ENCODE results near the gene NEDD4L.

The NEDD4L gene

GRCh38 chr18:58033216-58033615 is 10.8 kb upstream of the NEDD4L start:
- Mint-ChIP-seq H3K9me3 (no peaks in the 10 kb centered on the region), H3K4me1 (no peaks in the 10 kb centered on the region), H3K27me3 (peaks cover 35% of the 10 kb centered on the region), H3K4me3 (no peak overlapping the region), H3K36me3 (ENCODE audit: insufficient read depth) (no peaks in the 10 kb centered on the region), H3K27ac (ENCODE audit: low read depth) (no peak overlapping the region)
- no peak for ATAC-seq (replicated peaks; ENCODE audit: extremely low read depth, poor library complexity, severe bottlenecking)
- DNase-seq (ENCODE audit: low spot score in 2 of 2), result no peak

- Mint-ChIP-seq H3K4me1 (no peaks in the 10 kb centered on the region), H3K27ac (ENCODE audit: low read depth) (no peak overlapping the region), H3K9me3 (no peaks in the 10 kb centered on the region), H3K27me3 (peaks cover 43% of the 10 kb centered on the region), H3K4me3 (no peak overlapping the region), H3K36me3 (ENCODE audit: insufficient read depth) (no peaks in the 10 kb centered on the region)
- ATAC-seq (replicated peaks; ENCODE audit: extremely low read depth, poor library complexity, severe bottlenecking) (no peak), DNase-seq (ENCODE audit: low spot score in 2 of 2) (no peak)
Measured at GRCh38 chr18:58034370-58034769, 9.7 kb upstream of the NEDD4L start.

DNA sequence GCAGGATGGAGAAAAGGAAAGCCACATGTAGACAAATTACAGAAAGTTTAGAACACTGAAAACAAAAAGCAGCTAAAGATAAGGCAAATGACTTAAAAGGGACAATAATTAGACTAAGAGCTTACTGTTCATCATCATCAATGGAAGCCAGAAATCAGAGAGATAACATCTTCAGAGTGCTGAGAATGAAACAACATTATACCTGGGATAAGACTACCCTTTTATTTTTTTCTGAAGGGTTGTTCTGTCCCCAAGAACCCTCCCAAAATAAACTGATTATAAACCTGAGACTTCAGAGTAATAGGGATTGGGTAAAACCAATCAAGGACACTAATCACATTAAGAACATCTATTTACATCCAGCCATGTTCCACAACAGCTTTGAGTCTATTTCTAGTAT is 6.9 kb upstream of the NEDD4L start:
- H3K4me1 Mint-ChIP-seq, result peaks cover 8% of the 10 kb centered on the region
- ATAC-seq (replicated peaks; ENCODE audit: extremely low read depth, poor library complexity, severe bottlenecking) (no peak), DNase-seq (ENCODE audit: low spot score in 2 of 2) (no peak)
- H3K27me3 Mint-ChIP-seq, result peaks cover 63% of the 10 kb centered on the region
- no peak overlapping the region for H3K27ac Mint-ChIP-seq (ENCODE audit: low read depth)
- no peak overlapping the region for H3K4me3 Mint-ChIP-seq
- H3K36me3 Mint-ChIP-seq (ENCODE audit: insufficient read depth), result no peaks in the 10 kb centered on the region
- no peaks in the 10 kb centered on the region for H3K9me3 Mint-ChIP-seq

GRCh38 chr18:58038063-58038462 is 6.0 kb upstream of the NEDD4L start:
- Mint-ChIP-seq H3K4me3 (no peak overlapping the region), H3K36me3 (ENCODE audit: insufficient read depth) (peaks cover 2% of the 10 kb centered on the region), H3K27ac (ENCODE audit: low read depth) (no peak overlapping the region), H3K4me1 (peaks cover 17% of the 10 kb centered on the region), H3K9me3 (no peaks in the 10 kb centered on the region), H3K27me3 (peaks cover 72% of the 10 kb centered on the region)
- DNase-seq (ENCODE audit: low spot score in 2 of 2) (no peak), ATAC-seq (replicated peaks; ENCODE audit: extremely low read depth, poor library complexity, severe bottlenecking) (no peak)

- ATAC-seq (replicated peaks; ENCODE audit: extremely low read depth, poor library complexity, severe bottlenecking) (no peak), DNase-seq (ENCODE audit: low spot score in 2 of 2) (no peak)
- Mint-ChIP-seq H3K27me3 (peaks cover 65% of the 10 kb centered on the region), H3K36me3 (ENCODE audit: insufficient read depth) (peaks cover 7% of the 10 kb centered on the region), H3K9me3 (no peaks in the 10 kb centered on the region), H3K4me1 (peaks cover 37% of the 10 kb centered on the region), H3K27ac (ENCODE audit: low read depth) (no peak overlapping the region), H3K4me3 (no peak overlapping the region)
Measured at GRCh38 chr18:58041633-58042032, 2.4 kb upstream of the NEDD4L start.

GRCh38 chr18:58042826-58043490 is 1.1 kb upstream of the NEDD4L start:
- peaks cover 68% of the 10 kb centered on the region for H3K27me3 Mint-ChIP-seq
- peak overlapping the region; percentile 78 for H3K4me3 Mint-ChIP-seq
- no peaks in the 10 kb centered on the region for H3K9me3 Mint-ChIP-seq
- H3K36me3 Mint-ChIP-seq (ENCODE audit: insufficient read depth), result peaks cover 7% of the 10 kb centered on the region
- ATAC-seq (replicated peaks; ENCODE audit: extremely low read depth, poor library complexity, severe bottlenecking) (no peak), DNase-seq (ENCODE audit: low spot score in 2 of 2) (no peak)
- H3K27ac Mint-ChIP-seq (ENCODE audit: low read depth), result no peak overlapping the region
- peaks cover 37% of the 10 kb centered on the region for H3K4me1 Mint-ChIP-seq

GRCh38 chr18:58044370-58045241 is 580 bp downstream of the NEDD4L start:
- Mint-ChIP-seq H3K4me3 (peak overlapping the region; percentile 82), H3K27me3 (peaks cover 59% of the 10 kb centered on the region), H3K9me3 (no peaks in the 10 kb centered on the region), H3K36me3 (ENCODE audit: insufficient read depth) (peaks cover 7% of the 10 kb centered on the region), H3K4me1 (peaks cover 37% of the 10 kb centered on the region), H3K27ac (ENCODE audit: low read depth) (no peak overlapping the region)
- DNase-seq (ENCODE audit: low spot score in 2 of 2) (no peak), ATAC-seq (replicated peaks; ENCODE audit: extremely low read depth, poor library complexity, severe bottlenecking) (peak; percentile 40)

DNA sequence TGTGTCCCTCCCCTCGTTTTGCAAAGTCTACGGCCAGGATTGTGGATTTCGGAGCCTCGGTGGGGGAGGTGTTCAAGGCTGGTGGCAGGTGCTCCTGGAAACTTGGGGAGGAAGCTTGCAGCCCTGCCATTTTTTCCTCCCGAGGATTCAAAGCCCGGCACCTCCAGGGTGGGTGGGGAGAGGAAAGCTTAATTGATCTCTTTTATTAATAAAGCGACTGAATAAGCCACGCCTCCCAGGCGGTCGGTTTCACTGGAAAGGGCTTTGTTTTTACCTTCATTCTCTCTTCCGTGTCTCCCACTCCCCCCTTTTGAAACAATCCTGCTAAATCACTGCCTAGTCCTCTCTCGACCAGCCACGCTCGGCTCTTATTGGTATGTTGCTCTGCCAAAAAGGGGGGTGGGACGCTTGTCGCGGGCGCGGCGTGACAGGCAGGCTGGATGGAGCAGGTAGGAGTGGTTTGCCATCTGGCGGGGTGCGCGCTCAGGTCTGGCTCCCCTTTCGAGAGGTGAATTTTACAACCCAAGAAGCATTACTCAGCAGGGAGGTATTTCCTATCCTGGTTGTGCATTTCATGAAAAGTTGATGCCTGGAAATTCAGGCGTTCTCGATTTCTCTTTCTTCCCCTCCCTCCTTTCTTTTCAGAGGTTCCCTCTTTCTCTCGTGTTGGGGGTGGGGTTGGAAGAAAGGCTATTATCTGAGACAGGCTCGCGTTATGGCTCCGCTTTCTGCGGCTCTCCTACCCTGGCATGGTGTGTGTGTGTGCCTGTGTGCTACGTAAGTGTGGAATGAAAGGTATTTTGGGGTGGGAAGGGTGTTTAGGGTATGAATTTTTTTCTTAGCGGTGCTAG is 1.4 kb downstream of the NEDD4L start:
- H3K27ac Mint-ChIP-seq (ENCODE audit: low read depth), result no peak overlapping the region
- peaks cover 37% of the 10 kb centered on the region for H3K4me1 Mint-ChIP-seq
- peaks cover 7% of the 10 kb centered on the region for H3K36me3 Mint-ChIP-seq (ENCODE audit: insufficient read depth)
- H3K9me3 Mint-ChIP-seq, result no peaks in the 10 kb centered on the region
- H3K27me3 Mint-ChIP-seq, result peaks cover 57% of the 10 kb centered on the region
- ATAC-seq (replicated peaks; ENCODE audit: extremely low read depth, poor library complexity, severe bottlenecking) (no peak), DNase-seq (ENCODE audit: low spot score in 2 of 2) (no peak)
- peak overlapping the region; percentile 82 for H3K4me3 Mint-ChIP-seq

GRCh38 chr18:58046093-58046793 is 2.2 kb downstream of the NEDD4L start:
- Mint-ChIP-seq H3K27me3 (peaks cover 49% of the 10 kb centered on the region), H3K4me1 (peaks cover 37% of the 10 kb centered on the region), H3K4me3 (peak overlapping the region; percentile 82), H3K27ac (ENCODE audit: low read depth) (no peak overlapping the region), H3K9me3 (no peaks in the 10 kb centered on the region), H3K36me3 (ENCODE audit: insufficient read depth) (peaks cover 7% of the 10 kb centered on the region)
- ATAC-seq (replicated peaks; ENCODE audit: extremely low read depth, poor library complexity, severe bottlenecking), result no peak
- DNase-seq (ENCODE audit: low spot score in 2 of 2), result no peak

DNA sequence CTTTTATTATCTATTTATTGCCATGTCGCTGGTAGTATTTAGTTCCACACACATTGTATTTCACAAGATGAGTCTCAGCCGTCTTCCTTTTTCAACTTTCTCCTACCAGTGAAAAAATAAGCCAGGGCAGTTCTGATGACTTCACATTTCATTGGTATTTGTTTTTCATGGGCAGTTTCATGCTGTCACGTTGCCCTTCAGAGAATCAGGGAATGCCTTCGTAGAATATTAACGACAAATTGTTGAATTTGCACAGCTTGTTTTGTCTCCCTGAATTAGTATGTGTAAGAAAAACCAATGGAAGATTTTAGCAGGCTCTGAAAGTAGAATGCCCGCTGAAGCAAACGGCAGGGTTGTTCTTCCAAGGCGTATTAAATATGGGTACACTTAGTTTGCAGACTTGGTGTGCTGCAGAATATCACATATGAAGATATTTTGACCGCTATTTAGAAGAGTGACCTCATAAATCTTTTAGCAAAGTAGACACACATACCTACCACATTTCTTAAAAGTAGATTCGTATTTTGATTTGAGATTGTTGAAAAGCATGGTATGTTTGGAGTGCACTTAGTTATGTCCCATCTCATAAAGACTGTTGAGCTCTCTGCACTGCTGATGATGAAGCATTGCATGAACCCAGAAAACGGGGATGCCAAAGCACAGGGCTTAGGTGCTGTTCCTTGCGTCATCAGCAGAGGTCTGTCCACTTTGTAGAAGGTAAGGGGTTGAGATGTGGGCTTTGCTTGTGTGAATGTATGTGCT is 2.9 kb downstream of the NEDD4L start:
- H3K27me3 Mint-ChIP-seq, result peaks cover 42% of the 10 kb centered on the region
- no peak overlapping the region for H3K27ac Mint-ChIP-seq (ENCODE audit: low read depth)
- no peaks in the 10 kb centered on the region for H3K9me3 Mint-ChIP-seq
- no peak for DNase-seq (ENCODE audit: low spot score in 2 of 2)
- no peak for ATAC-seq (replicated peaks; ENCODE audit: extremely low read depth, poor library complexity, severe bottlenecking)
- no peak overlapping the region for H3K4me3 Mint-ChIP-seq
- peaks cover 31% of the 10 kb centered on the region for H3K4me1 Mint-ChIP-seq
- H3K36me3 Mint-ChIP-seq (ENCODE audit: insufficient read depth), result peaks cover 7% of the 10 kb centered on the region

DNA sequence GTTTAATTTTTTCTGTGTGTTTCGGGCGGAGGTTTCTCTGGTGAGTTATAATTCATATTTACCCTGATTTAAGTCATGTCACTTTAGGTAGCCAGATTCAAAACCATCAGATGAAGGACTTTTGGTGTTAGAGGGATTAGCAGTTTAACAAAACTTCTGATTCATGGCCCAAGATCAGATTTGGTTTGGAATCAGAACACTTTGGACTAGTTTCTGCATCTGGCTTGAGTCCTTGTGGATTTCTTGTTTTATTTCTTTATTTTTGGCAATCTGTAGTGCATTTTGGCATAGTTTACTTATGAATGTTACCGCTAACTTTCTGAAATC is 3.5 kb downstream of the NEDD4L start:
- no peak for ATAC-seq (replicated peaks; ENCODE audit: extremely low read depth, poor library complexity, severe bottlenecking)
- H3K27me3 Mint-ChIP-seq, result peaks cover 37% of the 10 kb centered on the region
- no peaks in the 10 kb centered on the region for H3K9me3 Mint-ChIP-seq
- H3K4me3 Mint-ChIP-seq, result no peak overlapping the region
- DNase-seq (ENCODE audit: low spot score in 2 of 2), result no peak
- no peak overlapping the region for H3K27ac Mint-ChIP-seq (ENCODE audit: low read depth)
- H3K4me1 Mint-ChIP-seq, result peaks cover 26% of the 10 kb centered on the region
- H3K36me3 Mint-ChIP-seq (ENCODE audit: insufficient read depth), result peaks cover 7% of the 10 kb centered on the region
